CD14-positive monocyte (primary cell): Measurements from ENCODE around the gene SMAD3. TPM values are rescaled to one million over a fixed set of nuclear protein-coding genes. Genes with fewer than 3 reads are reported as not detected.

Experiments
- DNase-seq, 3 donors: peaks; one replicate each; pipeline ENCODE4 v3.0.0-alpha.2; 2011 to 2022
- H2AFZ ChIP-seq: 2 replicates; pipeline ENCODE4 v1.6.0; 2012; ENCODE audit warnings: mild to moderate bottlenecking, low read depth, low read length, inconsistent platforms; ENCODE audit not compliant: insufficient read depth, poor library complexity, severe bottlenecking
- H3K27ac ChIP-seq, 2 donors: 1 replicate in 1 of 2; 2 replicates in 1 of 2; pipeline ENCODE4 v1.5.1; 2012 to 2013; ENCODE audit warnings: low read length in 2 of 2, control low read depth in 1 of 2, inconsistent platforms in 1 of 2, low read depth in 1 of 2, mild to moderate bottlenecking in 1 of 2
- H3K27me3 ChIP-seq, 2 donors: one replicate each; pipeline versions ENCODE4 v1.6.0 to v1.6.1; 2011 to 2013; ENCODE audit warnings: low read length in 2 of 2; ENCODE audit not compliant: control insufficient read depth in 2 of 2, insufficient read depth in 2 of 2
- H3K36me3 ChIP-seq, 2 donors: replicated peaks in 1 of 2; 1 replicate in 1 of 2; 2 replicates in 1 of 2; pipeline versions ENCODE4 v1.5.1 to v1.6.1; 2012 to 2013; ENCODE audit warnings: low read length in 2 of 2, control low read depth in 1 of 2, inconsistent platforms in 1 of 2, mild to moderate bottlenecking in 1 of 2; ENCODE audit not compliant: insufficient read depth in 2 of 2, control insufficient read depth in 1 of 2
- H3K4me1 ChIP-seq, 2 donors: 1 replicate in 1 of 2; 2 replicates in 1 of 2; pipeline versions ENCODE4 v1.5.1 to v1.6.1; 2012 to 2013; ENCODE audit warnings: low read length in 2 of 2, control low read depth in 1 of 2, inconsistent platforms in 1 of 2, mild to moderate bottlenecking in 1 of 2, moderate library complexity in 1 of 2; ENCODE audit not compliant: insufficient read depth in 2 of 2, control insufficient read depth in 1 of 2
- H3K4me2 ChIP-seq: replicated peaks from 2 replicates; pipeline ENCODE3; 2012; ENCODE audit warnings: low read length, moderate library complexity, mild to moderate bottlenecking; ENCODE audit not compliant: poor library complexity, severe bottlenecking; ENCODE audit errors: extremely low read depth
- H3K4me3 ChIP-seq, 3 experiments: fragments of 200-600 bp in 1 of 3; sonication (generic) in 1 of 3; replicated peaks in 1 of 3; 1 replicate in 2 of 3; 2 replicates in 1 of 3; pipeline ENCODE4 v1.5.1; 2011 to 2013; ENCODE audit warnings: low read length in 3 of 3, mild to moderate bottlenecking in 3 of 3, control low read depth in 2 of 3, low read depth in 2 of 3, inconsistent platforms in 1 of 3, moderate library complexity in 1 of 3
- H3K79me2 ChIP-seq: 2 replicates; pipeline ENCODE4 v1.6.0; 2012; ENCODE audit warnings: mild to moderate bottlenecking, control low read depth, inconsistent platforms, low read length, moderate library complexity; ENCODE audit not compliant: insufficient read depth
- H3K9ac ChIP-seq: 2 replicates; pipeline ENCODE4 v1.6.0; 2017; ENCODE audit warnings: low read length, mild to moderate bottlenecking; ENCODE audit not compliant: insufficient read depth, poor library complexity, severe bottlenecking
- H3K9me3 ChIP-seq, 2 donors: replicated peaks in 1 of 2; 1 replicate in 1 of 2; 2 replicates in 1 of 2; pipeline versions ENCODE4 v1.5.1 to v1.6.1; 2012 to 2013; ENCODE audit warnings: low read length in 2 of 2, control low read depth in 1 of 2; ENCODE audit not compliant: control insufficient read depth in 1 of 2, insufficient read depth in 1 of 2
- H4K20me1 ChIP-seq: 2 replicates; pipeline ENCODE4 v1.6.0; 2012; ENCODE audit warnings: mild to moderate bottlenecking, low read length, control low read depth, moderate library complexity; ENCODE audit not compliant: insufficient read depth
- H3K27ac Mint-ChIP-seq, 7 donors: one replicate each; pipeline ENCODE4 v1.8.0; 2020; ENCODE audit warnings: mild to moderate bottlenecking in 7 of 7, mixed read lengths in 7 of 7, moderate library complexity in 6 of 7, inconsistent platforms in 2 of 7
- H3K27me3 Mint-ChIP-seq, 3 donors: one replicate each; pipeline ENCODE4 v1.8.0; 2021 to 2022; ENCODE audit warnings: low read depth in 3 of 3, mild to moderate bottlenecking in 3 of 3, mixed read lengths in 3 of 3, moderate library complexity in 3 of 3, inconsistent platforms in 1 of 3
- H3K36me3 Mint-ChIP-seq, 2 donors: one replicate each; pipeline ENCODE4 v1.8.0; 2020; ENCODE audit warnings: mixed read lengths in 2 of 2, inconsistent platforms in 1 of 2, mild to moderate bottlenecking in 1 of 2
- H3K4me1 Mint-ChIP-seq: one replicate; pipeline ENCODE4 v1.8.0; 2020; ENCODE audit warnings: mild to moderate bottlenecking, mixed read lengths
- H3K4me3 Mint-ChIP-seq, 2 donors: one replicate each; pipeline ENCODE4 v1.8.0; 2020; ENCODE audit warnings: mild to moderate bottlenecking in 2 of 2, mixed read lengths in 2 of 2, moderate library complexity in 1 of 2
- H3K9me3 Mint-ChIP-seq, 7 donors: one replicate each; pipeline ENCODE4 v1.8.0; 2020 to 2022; ENCODE audit warnings: mixed read lengths in 7 of 7, mild to moderate bottlenecking in 6 of 7, moderate library complexity in 6 of 7, inconsistent platforms in 2 of 7
- WGBS: methylation state at CpG from one replicate; pipeline ENCODE4 v1.1.5; 2013; ENCODE audit warnings: missing lambda C conversion rate; ENCODE audit not compliant: insufficient coverage; 5-methylcytosine and 5-hydroxymethylcytosine counted together
- intact Hi-C, 2 donors: fragments of 100-400 bp; cut with micrococcal nuclease; formaldehyde crosslinking; loops; one replicate each; pipeline versions ENCODE4 v1.15.0 to v1.15.1; 2023
- polyA plus RNA-seq, 3 donors: library from polyadenylated mRNA; depleted of rRNA in 1 of 3; unstranded in 2 of 3; stranded (reverse) in 1 of 3; fragments of 300-500 nt in 2 of 3; fragments of >200 nt in 1 of 3; fragmentation: Illumina TruSeq in 2 of 3; gene quantifications; 1 replicate in 2 of 3; 2 replicates in 1 of 3; pipeline ENCODE4 v1.2.3, GENCODE V29; 2012 to 2021
- TF ChIP-seq, protein P1 (sequence below): fragments of 200-600 bp; IDR thresholded peaks from one replicate; pipeline ENCODE4 v1.8.0; 2022; ENCODE audit warnings: antibody characterized with exemption, mild to moderate bottlenecking

The SMAD3 gene
- polyA plus RNA-seq, 3 donors, result 4.4 to 41.7 (median 5.4) TPM

DNA sequence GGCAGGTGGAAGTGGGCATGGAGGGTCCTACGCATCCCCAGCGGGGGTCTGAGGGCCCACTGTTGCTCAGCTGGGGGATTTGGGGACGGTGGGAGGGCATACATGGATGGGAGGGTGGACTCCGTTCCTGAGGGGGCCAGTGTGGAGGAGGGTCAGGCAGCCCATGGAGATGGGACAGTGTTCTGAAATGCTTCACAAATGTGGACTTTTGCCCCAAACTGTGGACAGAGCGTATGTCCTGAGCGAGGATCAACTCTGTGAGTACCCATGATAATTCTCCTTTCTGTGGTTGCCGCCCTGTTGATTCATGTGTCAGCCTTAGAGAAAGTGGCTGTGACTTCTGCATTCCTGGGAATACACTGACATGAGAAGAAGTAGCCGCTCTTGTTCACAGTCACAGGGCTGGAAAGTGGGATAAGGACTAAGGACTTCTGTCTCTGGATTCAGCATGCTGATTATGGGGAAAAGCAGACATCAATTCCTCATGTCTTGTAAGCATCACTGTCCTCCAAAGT is 33.4 kb downstream of the SMAD3 start:
- no peaks in the 10 kb centered on the region for H3K9me3 Mint-ChIP-seq
- no peak overlapping the region for H2AFZ ChIP-seq

DNA sequence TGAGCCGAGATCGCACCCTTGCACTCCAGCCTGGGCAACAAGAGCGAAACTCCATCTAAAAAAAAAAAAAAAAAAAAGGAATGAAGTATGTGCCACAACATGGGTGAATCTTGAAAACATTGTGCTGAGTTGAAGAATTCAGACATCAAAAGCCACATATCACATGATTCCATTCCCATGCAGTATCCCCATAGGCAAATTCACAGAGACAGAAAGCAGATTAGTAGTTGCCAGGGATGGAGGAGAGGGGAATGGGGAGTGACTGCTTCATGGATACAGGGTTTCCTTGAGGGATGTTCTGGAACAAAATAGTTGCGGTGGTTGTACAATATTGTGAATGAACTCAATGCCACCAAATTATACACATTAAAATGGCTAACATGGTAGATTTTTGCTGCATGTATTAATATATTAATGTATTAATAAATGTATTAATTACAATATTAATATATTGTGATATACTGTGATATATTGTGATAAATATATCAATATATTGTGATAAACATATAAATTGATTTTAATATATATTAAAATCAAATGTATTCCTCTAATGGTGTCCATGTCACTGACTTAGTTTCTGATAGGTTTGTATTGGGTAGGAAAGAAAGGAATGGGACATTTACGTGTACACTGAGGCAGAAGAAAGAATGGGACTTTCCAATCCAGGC is 34.9 kb downstream of the SMAD3 start:
- peaks cover 64 to 75% of the 10 kb centered on the region in 2 donors for H3K4me1 ChIP-seq
- H3K4me3 Mint-ChIP-seq, result no peak overlapping the region
- no peaks in the 10 kb centered on the region for H4K20me1 ChIP-seq
- H3K4me1 Mint-ChIP-seq, result peaks cover 42% of the 10 kb centered on the region
- H3K9me3 ChIP-seq, result no peaks in the 10 kb centered on the region
- peaks cover 0 to 10% of the 10 kb centered on the region in 2 donors for H3K36me3 ChIP-seq
- peak overlapping the region in 2 of 7 donors; percentile 3 to 72 for H3K27ac Mint-ChIP-seq
- no peak for DNase-seq
- no peak overlapping the region for H3K9ac ChIP-seq
- H3K9me3 Mint-ChIP-seq, result no peaks in the 10 kb centered on the region
- H3K79me2 ChIP-seq, result peaks cover 89% of the 10 kb centered on the region
- no peaks in the 10 kb centered on the region for H3K27me3 ChIP-seq
- 80% methylated on average over 1 of the region's 5 CpGs for WGBS
- peaks cover 35 to 52% of the 10 kb centered on the region in 2 donors for H3K36me3 Mint-ChIP-seq
- TF ChIP-seq, protein P1, sequence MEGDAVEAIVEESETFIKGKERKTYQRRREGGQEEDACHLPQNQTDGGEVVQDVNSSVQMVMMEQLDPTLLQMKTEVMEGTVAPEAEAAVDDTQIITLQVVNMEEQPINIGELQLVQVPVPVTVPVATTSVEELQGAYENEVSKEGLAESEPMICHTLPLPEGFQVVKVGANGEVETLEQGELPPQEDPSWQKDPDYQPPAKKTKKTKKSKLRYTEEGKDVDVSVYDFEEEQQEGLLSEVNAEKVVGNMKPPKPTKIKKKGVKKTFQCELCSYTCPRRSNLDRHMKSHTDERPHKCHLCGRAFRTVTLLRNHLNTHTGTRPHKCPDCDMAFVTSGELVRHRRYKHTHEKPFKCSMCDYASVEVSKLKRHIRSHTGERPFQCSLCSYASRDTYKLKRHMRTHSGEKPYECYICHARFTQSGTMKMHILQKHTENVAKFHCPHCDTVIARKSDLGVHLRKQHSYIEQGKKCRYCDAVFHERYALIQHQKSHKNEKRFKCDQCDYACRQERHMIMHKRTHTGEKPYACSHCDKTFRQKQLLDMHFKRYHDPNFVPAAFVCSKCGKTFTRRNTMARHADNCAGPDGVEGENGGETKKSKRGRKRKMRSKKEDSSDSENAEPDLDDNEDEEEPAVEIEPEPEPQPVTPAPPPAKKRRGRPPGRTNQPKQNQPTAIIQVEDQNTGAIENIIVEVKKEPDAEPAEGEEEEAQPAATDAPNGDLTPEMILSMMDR, result no peak
- peak overlapping the region in 1 of 2 donors; percentile 73 for H3K27ac ChIP-seq
- H2AFZ ChIP-seq, result no peak overlapping the region
- intact Hi-C loops, result loop anchor here (2.0 to 5.0 kb wide), 2 partner anchors 33 to 35 kb away; partner anchors contain the start of gene SMAD3 (in 2 of the 2)
- H3K4me3 ChIP-seq, result no peak overlapping the region
- peaks cover 0 to 3% (median 3%) of the 10 kb centered on the region in 3 donors for H3K27me3 Mint-ChIP-seq
- no peak overlapping the region for H3K4me2 ChIP-seq

More for the DNA sequence above, 33.4 kb downstream of the SMAD3 start:
- Histone ChIP-seq H3K36me3 (peaks cover 0 to 24% of the 10 kb centered on the region in 2 donors), H3K79me2 (peaks cover 90% of the 10 kb centered on the region), H3K4me2 (peak overlapping the region; percentile 54), H3K27ac (peak overlapping the region; percentile 28 to 84), H4K20me1 (no peaks in the 10 kb centered on the region), H3K4me3 (peak overlapping the region in 1 of 3 experiments; percentile 38), H3K9me3 (no peaks in the 10 kb centered on the region), H3K4me1 (peaks cover 58 to 74% of the 10 kb centered on the region in 2 donors), H3K9ac (peak overlapping the region; percentile 60), H3K27me3 (no peaks in the 10 kb centered on the region)
- Mint-ChIP-seq H3K36me3 (peaks cover 37 to 52% of the 10 kb centered on the region in 2 donors), H3K27me3 (peaks cover 0 to 3% (median 0%) of the 10 kb centered on the region in 3 donors), H3K4me3 (peak overlapping the region; percentile 71 to 77), H3K4me1 (peaks cover 56% of the 10 kb centered on the region), H3K27ac (peak overlapping the region; percentile 89 to 96 (median 93))
- TF ChIP-seq, protein P1, result no peak
- peak in 2 of 3 donors; percentile 75 for DNase-seq
- intact Hi-C loops, result no loop called here
- WGBS, result 9% methylated on average over 7 of the region's 8 CpGs
